GM12878 (cell line): ENCODE data around the gene ATRNL1. TPM values are rescaled to one million over a fixed set of nuclear protein-coding genes. Genes with fewer than 3 reads are reported as not detected.

Experiments
- ATAC-seq: fragments of 200-7000 bp; cut with Tn5 transposase; 3 replicates; pipeline ENCODE4 v1.9.1; 2020; ENCODE audit warnings: mild to moderate bottlenecking, moderate library complexity
- BruUV-seq: library from RNA; stranded (reverse); fragments of 400-500 nt; replicated peaks from 2 replicates; lab custom pipeline; 2021; lab: Mats Ljungman, UMichigan
- CTCF ChIA-PET: fragments of 300-600 bp; sonication (Branson Sonifier 250); formaldehyde crosslinking; extraction: SDS; loops from one replicate; lab custom pipeline; 2021; ENCODE audit warnings: inconsistent platforms; lab: Yijun Ruan, JAX
- POLR2A ChIA-PET: fragments of 350-600 bp; formaldehyde crosslinking; extraction: SDS; loops from one replicate; lab custom pipeline; 2021; ENCODE audit warnings: inconsistent platforms; lab: Charles Lee
- RAD21 ChIA-PET: fragments of 300-600 bp; sonication (Branson Sonifier 250); formaldehyde crosslinking; loops from one replicate; lab custom pipeline; 2023; ENCODE audit warnings: antibody characterized with exemption; ENCODE audit not compliant: unreplicated experiment; lab: Charles Lee
- SMC1A ChIA-PET: fragments of 300-600 bp; sonication (Branson Sonifier 250); formaldehyde crosslinking; loops from one replicate; lab custom pipeline; 2023; ENCODE audit not compliant: unreplicated experiment, uncharacterized antibody; lab: Charles Lee
- DNase-seq: peaks from one replicate; pipeline ENCODE4 v3.0.0-alpha.2; 2011; ENCODE audit warnings: low read depth, low spot score
- FAIRE-seq: peaks from 3 replicates; lab custom pipeline; 2011; peaks lifted over from hg19 to GRCh38; lab: Jason Lieb, UNC
- H2AFZ ChIP-seq: 2 replicates; pipeline ENCODE4 v1.6.0; 2011; ENCODE audit warnings: low read depth, low read length, control low read depth; ENCODE audit not compliant: control insufficient read depth
- H3K27ac ChIP-seq: 2 replicates; pipeline ENCODE4 v1.5.1; 2011; ENCODE audit warnings: control low read depth; ENCODE audit not compliant: control insufficient read depth, insufficient read depth
- H3K27me3 ChIP-seq, 2 experiments: replicated peaks in 1 of 2; 2 replicates each; pipeline versions ENCODE4 v1.6.0 to v1.6.1; 2011; ENCODE audit warnings: low read length in 1 of 2; ENCODE audit not compliant: control insufficient read depth in 2 of 2, insufficient read depth in 2 of 2
- H3K36me3 ChIP-seq, 2 experiments: 2 replicates each; pipeline ENCODE4 v1.5.1; 2011; ENCODE audit warnings: low read length in 1 of 2; ENCODE audit not compliant: control insufficient read depth in 2 of 2, insufficient read depth in 2 of 2
- H3K4me1 ChIP-seq: 2 replicates; pipeline ENCODE4 v1.6.1; 2011; ENCODE audit warnings: mild to moderate bottlenecking, low read length, moderate library complexity, mixed read lengths; ENCODE audit not compliant: control insufficient read depth, insufficient read depth
- H3K4me2 ChIP-seq: 2 replicates; pipeline ENCODE4 v1.6.0; 2011; ENCODE audit warnings: control low read depth; ENCODE audit not compliant: control insufficient read depth, insufficient read depth
- H3K4me3 ChIP-seq: fragments of 200-600 bp; sonication (generic); 2 replicates; pipeline ENCODE4 v1.5.1; 2016
- H3K79me2 ChIP-seq: 2 replicates; pipeline ENCODE4 v1.6.0; 2011; ENCODE audit warnings: low read length; ENCODE audit not compliant: control insufficient read depth, insufficient read depth
- H3K9ac ChIP-seq: 2 replicates; pipeline ENCODE4 v1.8.0; 2011; ENCODE audit warnings: low read length, control low read depth, mixed read lengths; ENCODE audit not compliant: control insufficient read depth, insufficient read depth
- H3K9me3 ChIP-seq: replicated peaks from 3 replicates; pipeline ENCODE4 v1.5.1; 2011; ENCODE audit warnings: mild to moderate bottlenecking, low read length; ENCODE audit not compliant: control insufficient read depth, insufficient read depth
- H4K20me1 ChIP-seq: 2 replicates; pipeline ENCODE4 v1.6.0; 2011; ENCODE audit not compliant: control insufficient read depth, insufficient read depth
- ESRRA ChIP-seq: IDR thresholded peaks from 2 replicates; pipeline ENCODE4 v1.6.1; 2012; ENCODE audit warnings: mild to moderate bottlenecking, low read length, improper control_type of control experiment
- HDAC2 ChIP-seq: fragments of 200-600 bp; sonication (generic); IDR thresholded peaks from 2 replicates; pipeline ENCODE4 v1.6.1; 2017
- IKZF1 ChIP-seq: fragments of 450-650 bp; conservative IDR thresholded peaks from 2 replicates; pipeline ENCODE4 v1.6.1; 2017; ENCODE audit warnings: antibody characterized with exemption, mild to moderate bottlenecking
- KAT2A ChIP-seq: conservative IDR thresholded peaks from 2 replicates; pipeline ENCODE4 v1.6.1; 2011; ENCODE audit warnings: low read depth, low read length; ENCODE audit not compliant: control insufficient read depth
- LARP7 ChIP-seq: fragments of 450-650 bp; IDR thresholded peaks from 2 replicates; pipeline ENCODE4 v1.6.1; 2017; ENCODE audit warnings: mild to moderate bottlenecking
- MXI1 ChIP-seq: fragments of 150-350 bp; IDR thresholded peaks from 2 replicates; pipeline ENCODE4 v1.6.1; 2011; ENCODE audit warnings: low read depth, mild to moderate bottlenecking, inconsistent platforms, low read length, improper control_type of control experiment
- PRDM15 ChIP-seq: fragments of 450-650 bp; formaldehyde crosslinking; IDR thresholded peaks from 2 replicates; pipeline ENCODE4 v1.4.0; 2020; ENCODE audit warnings: mild to moderate bottlenecking, moderate library complexity
- SUZ12 ChIP-seq: fragments of 200-600 bp; sonication (generic); IDR thresholded peaks from one replicate; pipeline ENCODE4 v1.6.1; 2018; ENCODE audit warnings: antibody characterized with exemption, mild to moderate bottlenecking; ENCODE audit not compliant: unreplicated experiment
- TCF7 ChIP-seq: IDR thresholded peaks from 2 replicates; pipeline ENCODE4 v1.6.1; 2014; ENCODE audit warnings: antibody characterized with exemption, borderline replicate concordance
- ZNF384 ChIP-seq: IDR thresholded peaks from 2 replicates; pipeline ENCODE4 v1.6.1; 2012; ENCODE audit warnings: low read depth, mild to moderate bottlenecking, low read length, improper control_type of control experiment, borderline replicate concordance
- WGBS: methylation state at CpG from one replicate; pipeline ENCODE4 v1.1.6; 2016; ENCODE audit warnings: low lambda C conversion rate; ENCODE audit not compliant: insufficient replicate concordance, insufficient coverage; ENCODE audit errors: missing lambda C conversion rate; 5-methylcytosine and 5-hydroxymethylcytosine counted together
- in situ Hi-C: fragments of 300-500 bp; cut with MboI; formaldehyde crosslinking; loops from 9 replicates; pipeline ENCODE4 v1.14.3; 2018; ENCODE audit warnings: mixed read lengths
- intact Hi-C: fragments of 100-400 bp; cut with micrococcal nuclease; formaldehyde crosslinking; loops from one replicate; pipeline ENCODE4 v1.14.2; 2022; ENCODE audit not compliant: unreplicated experiment
- polyA plus RNA-seq, 11 experiments: library from polyadenylated mRNA; depleted of rRNA in 4 of 11; unstranded in 6 of 11; stranded (reverse) in 5 of 11; fragments of >200 nt; fragmentation: Nextera tagmentation in 4 of 11; fragmentation: Illumina TruSeq in 1 of 11; extraction: Ambion mirVana in 4 of 11; extraction: Trizol in 1 of 11; gene quantifications; 1 replicate in 1 of 11; 2 replicates in 10 of 11; pipeline versions ENCODE4 v1.2.1 to v1.2.3, GENCODE V29; 2011 to 2016; ENCODE audit warnings: inconsistent platforms in 2 of 11, missing spikeins in 2 of 11, low read depth in 1 of 11
- total RNA-seq, 4 experiments: library from RNA; depleted of rRNA in 3 of 4; stranded (reverse); fragments of >200 nt in 3 of 4; fragmentation: Illumina TruSeq in 1 of 4; extraction: Trizol in 1 of 4; gene quantifications; 2 replicates each; pipeline versions ENCODE4 v1.2.1 to v1.2.3, GENCODE V29; 2013 to 2021
- TF ChIP-seq, protein P1 (sequence below): IDR thresholded peaks from 2 replicates; pipeline ENCODE4 v1.6.1; 2011; ENCODE audit warnings: low read depth, mild to moderate bottlenecking, low read length, moderate library complexity, borderline replicate concordance; ENCODE audit errors: extremely low read depth
- TF ChIP-seq, protein P2 (sequence below): fragments of 150-350 bp; IDR thresholded peaks from 2 replicates; pipeline ENCODE4 v1.6.1; 2014; ENCODE audit warnings: mild to moderate bottlenecking, low read depth, low read length
- TF ChIP-seq, protein P3 (sequence below): fragments of 450-650 bp; IDR thresholded peaks from 2 replicates; pipeline ENCODE4 v1.6.1; 2017; ENCODE audit warnings: mild to moderate bottlenecking, moderate library complexity

ATRNL1 gene
- total and polyA plus RNA-seq, 10 of the 15 experiments (the other 5 are each of a cell fraction or from before 2014, with no cell fraction given) = 0.03 to 1.4 (median 0.34) TPM

GRCh38 chr10:115854740-115855435 lies 761.7 kb downstream of the ATRNL1 start (continued):
- TF ChIP-seq SUZ12 (no peak), MXI1 (no peak)
- TF ChIP-seq, protein P1, sequence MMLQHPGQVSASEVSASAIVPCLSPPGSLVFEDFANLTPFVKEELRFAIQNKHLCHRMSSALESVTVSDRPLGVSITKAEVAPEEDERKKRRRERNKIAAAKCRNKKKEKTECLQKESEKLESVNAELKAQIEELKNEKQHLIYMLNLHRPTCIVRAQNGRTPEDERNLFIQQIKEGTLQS = no peak

DNA sequence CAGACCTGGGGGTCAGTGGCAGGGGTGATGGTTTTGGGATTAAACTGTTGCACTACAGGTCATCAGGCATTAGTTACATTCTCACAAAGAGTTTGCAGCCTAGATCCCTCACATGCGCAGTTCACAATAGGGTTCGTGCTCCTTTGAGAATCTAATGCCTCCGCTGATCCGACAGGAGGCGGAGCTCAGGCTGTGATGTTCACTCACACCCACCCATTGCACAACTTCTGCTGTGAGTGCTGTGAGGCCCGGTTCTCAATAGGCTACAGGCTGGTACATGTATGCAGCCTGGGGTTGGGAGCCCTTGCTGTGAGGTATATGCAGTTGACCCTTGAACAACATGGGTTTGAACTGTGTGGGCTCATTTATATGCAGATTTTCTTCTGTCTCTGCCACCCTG lies 763.4 kb downstream of the ATRNL1 start:
- no peak for DNase-seq
- no TSS peak for BruUV-seq
- in situ Hi-C loops = no loop called here
- Histone ChIP-seq H3K4me1 (no peaks in the 10 kb centered on the region), H3K4me3 (no peak overlapping the region), H3K9me3 (no peaks in the 10 kb centered on the region), H2AFZ (no peak overlapping the region), H3K9ac (no peak overlapping the region), H3K4me2 (no peak overlapping the region), H3K27me3 (no peaks in the 10 kb centered on the region), H4K20me1 (no peaks in the 10 kb centered on the region), H3K79me2 (no peaks in the 10 kb centered on the region), H3K27ac (no peak overlapping the region), H3K36me3 (no peaks in the 10 kb centered on the region)
- RAD21 ChIA-PET = no interaction called here
- whole genome bisulfite sequencing = 26% methylated on average over 6 of the region's 6 CpGs
- ATAC-seq = no peak
- CTCF ChIA-PET = no interaction called here
- SMC1A ChIA-PET = interaction anchor here (0.7 to 1.0 kb wide), 2 partner anchors 17 to 34 kb away, joined by 3 read pairs; no protein-coding TSS in a partner anchor
- intact Hi-C loops = no loop called here
- POLR2A ChIA-PET = no interaction called here
- no peak for FAIRE-seq
- TF ChIP-seq LARP7 = no peak
- no peak for TF ChIP-seq HDAC2
- TF ChIP-seq, protein P2, sequence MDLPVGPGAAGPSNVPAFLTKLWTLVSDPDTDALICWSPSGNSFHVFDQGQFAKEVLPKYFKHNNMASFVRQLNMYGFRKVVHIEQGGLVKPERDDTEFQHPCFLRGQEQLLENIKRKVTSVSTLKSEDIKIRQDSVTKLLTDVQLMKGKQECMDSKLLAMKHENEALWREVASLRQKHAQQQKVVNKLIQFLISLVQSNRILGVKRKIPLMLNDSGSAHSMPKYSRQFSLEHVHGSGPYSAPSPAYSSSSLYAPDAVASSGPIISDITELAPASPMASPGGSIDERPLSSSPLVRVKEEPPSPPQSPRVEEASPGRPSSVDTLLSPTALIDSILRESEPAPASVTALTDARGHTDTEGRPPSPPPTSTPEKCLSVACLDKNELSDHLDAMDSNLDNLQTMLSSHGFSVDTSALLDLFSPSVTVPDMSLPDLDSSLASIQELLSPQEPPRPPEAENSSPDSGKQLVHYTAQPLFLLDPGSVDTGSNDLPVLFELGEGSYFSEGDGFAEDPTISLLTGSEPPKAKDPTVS = no peak
- TF ChIP-seq ZNF384 = no peak
- TF ChIP-seq, protein P3, sequence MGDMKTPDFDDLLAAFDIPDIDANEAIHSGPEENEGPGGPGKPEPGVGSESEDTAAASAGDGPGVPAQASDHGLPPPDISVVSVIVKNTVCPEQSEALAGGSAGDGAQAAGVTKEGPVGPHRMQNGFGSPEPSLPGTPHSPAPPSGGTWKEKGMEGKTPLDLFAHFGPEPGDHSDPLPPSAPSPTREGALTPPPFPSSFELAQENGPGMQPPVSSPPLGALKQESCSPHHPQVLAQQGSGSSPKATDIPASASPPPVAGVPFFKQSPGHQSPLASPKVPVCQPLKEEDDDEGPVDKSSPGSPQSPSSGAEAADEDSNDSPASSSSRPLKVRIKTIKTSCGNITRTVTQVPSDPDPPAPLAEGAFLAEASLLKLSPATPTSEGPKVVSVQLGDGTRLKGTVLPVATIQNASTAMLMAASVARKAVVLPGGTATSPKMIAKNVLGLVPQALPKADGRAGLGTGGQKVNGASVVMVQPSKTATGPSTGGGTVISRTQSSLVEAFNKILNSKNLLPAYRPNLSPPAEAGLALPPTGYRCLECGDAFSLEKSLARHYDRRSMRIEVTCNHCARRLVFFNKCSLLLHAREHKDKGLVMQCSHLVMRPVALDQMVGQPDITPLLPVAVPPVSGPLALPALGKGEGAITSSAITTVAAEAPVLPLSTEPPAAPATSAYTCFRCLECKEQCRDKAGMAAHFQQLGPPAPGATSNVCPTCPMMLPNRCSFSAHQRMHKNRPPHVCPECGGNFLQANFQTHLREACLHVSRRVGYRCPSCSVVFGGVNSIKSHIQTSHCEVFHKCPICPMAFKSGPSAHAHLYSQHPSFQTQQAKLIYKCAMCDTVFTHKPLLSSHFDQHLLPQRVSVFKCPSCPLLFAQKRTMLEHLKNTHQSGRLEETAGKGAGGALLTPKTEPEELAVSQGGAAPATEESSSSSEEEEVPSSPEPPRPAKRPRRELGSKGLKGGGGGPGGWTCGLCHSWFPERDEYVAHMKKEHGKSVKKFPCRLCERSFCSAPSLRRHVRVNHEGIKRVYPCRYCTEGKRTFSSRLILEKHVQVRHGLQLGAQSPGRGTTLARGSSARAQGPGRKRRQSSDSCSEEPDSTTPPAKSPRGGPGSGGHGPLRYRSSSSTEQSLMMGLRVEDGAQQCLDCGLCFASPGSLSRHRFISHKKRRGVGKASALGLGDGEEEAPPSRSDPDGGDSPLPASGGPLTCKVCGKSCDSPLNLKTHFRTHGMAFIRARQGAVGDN = no peak
- TF ChIP-seq PRDM15 (CRISPR knock-in tag) = no peak
- TF ChIP-seq ESRRA = no peak
- no peak for TF ChIP-seq KAT2A
- TF ChIP-seq TCF7 = no peak
- TF ChIP-seq IKZF1 = no peak
